ENCODE data around the gene TMPRSS2.

Gene TMPRSS2

GRCh38 chr21:41509145-41509496 is 1.2 kb upstream of the TMPRSS2 start:
- no peak for DNase-seq

- DNase-seq: no peak
Observed at GRCh38 chr21:41508415-41509144, 622 bp upstream of the TMPRSS2 start.

GRCh38 chr21:41506611-41507520 is 1.1 kb downstream of the TMPRSS2 start:
- no peak for DNase-seq

- DNase-seq: no peak
Observed at GRCh38 chr21:41506005-41506594, 1.9 kb downstream of the TMPRSS2 start.

- no peak for DNase-seq
Observed at GRCh38 chr21:41504030-41504429, 3.9 kb downstream of the TMPRSS2 start.

- no peak for DNase-seq
Observed at GRCh38 chr21:41503331-41503730, 4.6 kb downstream of the TMPRSS2 start.

- peak in 1 of 2 experiments; percentile 10 for DNase-seq
Observed at GRCh38 chr21:41501919-41502318, 6.0 kb downstream of the TMPRSS2 start.

GRCh38 chr21:41500931-41501381 is 7.0 kb downstream of the TMPRSS2 start:
- DNase-seq: no peak

- DNase-seq: no peak
Observed at GRCh38 chr21:41500363-41500762, 7.6 kb downstream of the TMPRSS2 start.

- DNase-seq: no peak
Observed at GRCh38 chr21:41499920-41500319, 8.0 kb downstream of the TMPRSS2 start.

- no peak for DNase-seq
Observed at GRCh38 chr21:41497788-41498187, 10.2 kb downstream of the TMPRSS2 start.

GRCh38 chr21:41497008-41497407 is 10.9 kb downstream of the TMPRSS2 start:
- DNase-seq: no peak

GRCh38 chr21:41494242-41494641 is 13.7 kb downstream of the TMPRSS2 start:
- DNase-seq: no peak

GRCh38 chr21:41491412-41491811 is 16.5 kb downstream of the TMPRSS2 start:
- no peak for DNase-seq

GRCh38 chr21:41490330-41490729 is 17.6 kb downstream of the TMPRSS2 start:
- DNase-seq: no peak

GRCh38 chr21:41489329-41489728 is 18.6 kb downstream of the TMPRSS2 start:
- DNase-seq: no peak

- no peak for DNase-seq
Observed at GRCh38 chr21:41488080-41488479, 19.9 kb downstream of the TMPRSS2 start.

- DNase-seq: no peak
Observed at GRCh38 chr21:41487082-41487481, 20.9 kb downstream of the TMPRSS2 start.

GRCh38 chr21:41483973-41484372 is 24.0 kb downstream of the TMPRSS2 start:
- DNase-seq: no peak

- no peak for DNase-seq
Observed at GRCh38 chr21:41483415-41483814, 24.5 kb downstream of the TMPRSS2 start.

- no peak for DNase-seq
Observed at GRCh38 chr21:41482980-41483379, 25.0 kb downstream of the TMPRSS2 start.

GRCh38 chr21:41482301-41482700 is 25.7 kb downstream of the TMPRSS2 start:
- no peak for DNase-seq

GRCh38 chr21:41481191-41481590 is 26.8 kb downstream of the TMPRSS2 start:
- DNase-seq: no peak

All from SHP77 (cell line).